Endothelial cell of umbilical vein (primary cell): ENCODE measurements around the gene AGR2. TPM values are rescaled to one million over a fixed set of nuclear protein-coding genes. Genes with fewer than 3 reads are reported as not detected.

Experiments
- BruUV-seq: library from RNA; stranded (reverse); fragments of 400-500 nt; replicated peaks from 2 replicates; lab custom pipeline; 2021; lab: Mats Ljungman, UMichigan
- CTCF ChIA-PET: fragments of 300-600, 350-600 bp; sonication (Branson Sonifier 250); formaldehyde crosslinking; loops from one replicate; lab custom pipeline; 2021; ENCODE audit warnings: antibody characterized with exemption, inconsistent platforms; lab: Charles Lee
- POLR2A ChIA-PET: fragments of 300-600, 350-600 bp; sonication (Branson Sonifier 250); formaldehyde crosslinking; loops from one replicate; lab custom pipeline; 2021; ENCODE audit warnings: antibody characterized with exemption, inconsistent platforms; lab: Charles Lee
- DNase-seq: peaks from one replicate; pipeline ENCODE4 v3.0.0-alpha.2; 2011; ENCODE audit warnings: low read depth, low spot score
- FAIRE-seq: peaks from 2 replicates; lab custom pipeline; 2011; peaks lifted over from hg19 to GRCh38; lab: Jason Lieb, UNC
- H2AFZ ChIP-seq: 2 replicates; pipeline ENCODE4 v1.6.0; 2012; ENCODE audit warnings: low read depth, low read length, control low read depth, inconsistent platforms
- H3K27ac ChIP-seq: 2 replicates; pipeline ENCODE4 v1.5.1; 2011; ENCODE audit warnings: low read depth, mild to moderate bottlenecking, control low read depth, low read length, moderate library complexity; ENCODE audit not compliant: insufficient read depth
- H3K27me3 ChIP-seq, 2 experiments: 2 replicates each; pipeline versions ENCODE4 v1.6.0 to v1.6.1; 2011; ENCODE audit warnings: low read length in 2 of 2, mixed read lengths in 1 of 2; ENCODE audit not compliant: control insufficient read depth in 2 of 2, insufficient read depth in 2 of 2
- H3K36me3 ChIP-seq, 2 experiments: 2 replicates in 1 of 2; 3 replicates in 1 of 2; pipeline ENCODE4 v1.5.1; 2011; ENCODE audit warnings: low read length in 2 of 2, mild to moderate bottlenecking in 1 of 2, moderate library complexity in 1 of 2; ENCODE audit not compliant: control insufficient read depth in 2 of 2, insufficient read depth in 2 of 2; ENCODE audit errors: extremely low read depth in 1 of 2
- H3K4me1 ChIP-seq: 3 replicates; pipeline ENCODE4 v1.5.1; 2011; ENCODE audit warnings: mild to moderate bottlenecking, low read length; ENCODE audit not compliant: control insufficient read depth, insufficient read depth; ENCODE audit errors: extremely low read depth
- H3K4me2 ChIP-seq: 2 replicates; pipeline ENCODE4 v1.6.1; 2011; ENCODE audit warnings: low read length, control low read depth, mixed read lengths; ENCODE audit not compliant: insufficient read depth
- H3K4me3 ChIP-seq, 3 experiments: fragments of 200-600 bp in 1 of 3; sonication (generic), shearing (Covaris generic) in 1 of 3; replicated peaks in 1 of 3; 2 replicates each; pipeline ENCODE4 v1.5.1; 2011 to 2016; ENCODE audit warnings: control low read depth in 3 of 3, low read length in 3 of 3, mild to moderate bottlenecking in 2 of 3, inconsistent platforms in 1 of 3, low read depth in 1 of 3, moderate library complexity in 1 of 3; ENCODE audit not compliant: insufficient read depth in 1 of 3
- H3K79me2 ChIP-seq: 2 replicates; pipeline ENCODE4 v1.6.0; 2012; ENCODE audit warnings: low read length, inconsistent platforms; ENCODE audit not compliant: control insufficient read depth, insufficient read depth
- H3K9ac ChIP-seq: replicated peaks from 2 replicates; pipeline ENCODE3; 2011; ENCODE audit warnings: low read length, control low read depth; ENCODE audit not compliant: insufficient read depth; ENCODE audit errors: extremely low read depth
- H3K9me1 ChIP-seq: replicated peaks from 3 replicates; pipeline ENCODE4 v1.6.0; 2011; ENCODE audit warnings: mild to moderate bottlenecking, low read length; ENCODE audit not compliant: control insufficient read depth, insufficient read depth; ENCODE audit errors: extremely low read depth
- H3K9me3 ChIP-seq: replicated peaks from 2 replicates; pipeline ENCODE4 v1.5.1; 2012; ENCODE audit warnings: low read length, inconsistent platforms; ENCODE audit not compliant: control insufficient read depth, insufficient read depth
- H4K20me1 ChIP-seq: replicated peaks from 2 replicates; pipeline ENCODE3; 2011; ENCODE audit warnings: mild to moderate bottlenecking, low read length; ENCODE audit not compliant: control insufficient read depth, insufficient read depth; ENCODE audit errors: extremely low read depth
- CTCF ChIP-seq, 2 donors: IDR thresholded peaks; 1 replicate in 1 of 2; 2 replicates in 1 of 2; pipeline ENCODE4 v1.5.1; 2011; ENCODE audit warnings: low read length in 2 of 2, mild to moderate bottlenecking in 2 of 2, moderate library complexity in 2 of 2, control low read depth in 1 of 2, inconsistent platforms in 1 of 2, low read depth in 1 of 2; ENCODE audit not compliant: insufficient read depth in 1 of 2; ENCODE audit errors: extremely low read depth in 1 of 2
- EZH2 ChIP-seq: IDR thresholded peaks from 2 replicates; pipeline ENCODE4 v1.6.1; 2012; ENCODE audit warnings: borderline replicate concordance, low read depth, mild to moderate bottlenecking, moderate library complexity, low read length, inconsistent platforms; ENCODE audit not compliant: severe bottlenecking
- GATA2 ChIP-seq: IDR thresholded peaks from 2 replicates; pipeline ENCODE4 v1.7.0; 2011; ENCODE audit warnings: low read depth, mild to moderate bottlenecking, moderate library complexity, mixed read lengths, low read length; ENCODE audit not compliant: insufficient read length, insufficient read depth
- MAX ChIP-seq: IDR thresholded peaks from 2 replicates; pipeline ENCODE4 v1.6.1; 2011; ENCODE audit not compliant: insufficient read depth, insufficient read length
- MYC ChIP-seq: IDR thresholded peaks from one replicate; pipeline ENCODE4 v1.6.1; 2011; ENCODE audit warnings: mild to moderate bottlenecking, low read depth, low read length
- POLR2A ChIP-seq: IDR thresholded peaks from 2 replicates; pipeline ENCODE4 v1.6.1; 2012; ENCODE audit warnings: low read depth, mild to moderate bottlenecking, control low read depth, low read length
- POLR2AphosphoS5 ChIP-seq: IDR thresholded peaks from 2 replicates; pipeline ENCODE4 v1.6.1; 2012; ENCODE audit warnings: low read depth, mild to moderate bottlenecking, control low read depth, low read length, moderate library complexity; ENCODE audit not compliant: insufficient read depth
- dilution Hi-C: fragments of 300-500 bp; cut with MboI; formaldehyde crosslinking; loops from one replicate; pipeline ENCODE4 v1.15.0; 2019; ENCODE audit warnings: low sequenced_read_pairs; ENCODE audit not compliant: extremely low pct_ligation_motif_present
- intact Hi-C: fragments of 100-400 bp; cut with micrococcal nuclease; formaldehyde crosslinking; loops from one replicate; pipeline ENCODE4 v1.10.0; 2022
- polyA plus RNA-seq, 4 experiments: library from polyadenylated mRNA; depleted of rRNA in 3 of 4; stranded (reverse) in 3 of 4; unstranded in 1 of 4; fragments of >200 nt; gene quantifications; 2 replicates each; pipeline versions ENCODE4 v1.2.1 to v1.2.3, GENCODE V29; 2011 to 2012; ENCODE audit warnings: missing spikeins in 1 of 4
- total RNA-seq: library from RNA; stranded (reverse); gene quantifications from 2 replicates; pipeline ENCODE4 v1.2.3, GENCODE V29; 2021

The AGR2 gene
- total and polyA plus RNA-seq, 2 donors (not counting 3 experiments of a cell fraction or from before 2014, with no cell fraction given): not detected

- FAIRE-seq (no peak), DNase-seq (no peak)
- BruUV-seq: no TSS peak
- Histone ChIP-seq H3K79me2 (no peaks in the 10 kb centered on the region), H3K9ac (no peak overlapping the region), H3K27me3 (peaks cover 0 to 2% of the 10 kb centered on the region in 2 experiments), H3K9me1 (no peaks in the 10 kb centered on the region), H3K4me2 (no peak overlapping the region), H3K9me3 (no peaks in the 10 kb centered on the region), H3K4me1 (no peaks in the 10 kb centered on the region), H4K20me1 (no peaks in the 10 kb centered on the region), H3K4me3 (no peak overlapping the region), H3K36me3 (no peaks in the 10 kb centered on the region), H3K27ac (no peak overlapping the region), H2AFZ (no peak overlapping the region)
- TF ChIP-seq MAX: no peak
- TF ChIP-seq POLR2A: no peak
- no peak for TF ChIP-seq POLR2AphosphoS5
- no peak for TF ChIP-seq GATA2
- no peak for TF ChIP-seq MYC
- no peak for TF ChIP-seq CTCF (IDR thresholded peaks at IDR 0.05; ENCODE audit: extremely low read depth in 1 of 2, insufficient read depth in 1 of 2, low read depth in 1 of 2, low read length in 2 of 2)
- TF ChIP-seq EZH2: no peak
- ChIA-PET POLR2A (no interaction called here), CTCF (interaction anchor here (1.2 kb wide), 1 partner anchor 13 kb away, joined by 3 read pairs; no protein-coding TSS in a partner anchor)
- intact Hi-C loops (no loop called here), dilution Hi-C loops (no loop called here)
Measured at GRCh38 chr7:16826060-16826459, 21.3 kb upstream of the AGR2 start.
